ENCODE results near the gene KIF9. TPM values are rescaled to one million over a fixed set of nuclear protein-coding genes. Genes with fewer than 3 reads are reported as not detected.
"Not testable (repeated sequence)": the region's sequence is repeated elsewhere in the genome, so short reads cannot be mapped to it uniquely, and the experiment has no call there.

The KIF9 gene
- total RNA-seq, 4 donors from 2014 or later: 2.9 to 10.8 (median 8.0) TPM

GRCh38 chr3:47295322-47295721 is 12.7 kb upstream of the KIF9 start:
- TF ChIP-seq POLR2A (IDR thresholded peaks at IDR 0.05) (no peak), CTCF (IDR thresholded peaks at IDR 0.05 in 4 of 5, conservative IDR thresholded peaks at IDR 0.05 in 1 of 5) (no peak)
- in situ Hi-C loops (cut with MboI; ENCODE audit: low sequenced_read_pairs in 4 of 4): no loop called here
- intact Hi-C loops (cut with DNase I; ENCODE audit: low total_unique reads): no loop called here
- ATAC-seq (no peak), DNase-seq (no peak)
- Histone ChIP-seq H3K27ac (no peak overlapping the region), H3K27me3 (no peaks in the 10 kb centered on the region), H3K4me1 (peaks cover 0 to 19% of the 10 kb centered on the region in 2 donors), H3K4me3 (no peak overlapping the region), H3K36me3 (peaks cover 0 to under 1% of the 10 kb centered on the region in 2 donors), H3K9me3 (no peaks in the 10 kb centered on the region)

- Histone ChIP-seq H3K4me3 (no peak overlapping the region), H3K27me3 (no peaks in the 10 kb centered on the region), H3K4me1 (peaks cover 0 to 19% of the 10 kb centered on the region in 2 donors), H3K9me3 (no peaks in the 10 kb centered on the region), H3K27ac (no peak overlapping the region), H3K36me3 (peaks cover 0 to 10% of the 10 kb centered on the region in 2 donors)
- in situ Hi-C loops (cut with MboI; ENCODE audit: low sequenced_read_pairs in 4 of 4) (no loop called here), intact Hi-C loops (cut with DNase I; ENCODE audit: low total_unique reads) (no loop called here)
- no peak for ATAC-seq
- TF ChIP-seq POLR2A (IDR thresholded peaks at IDR 0.05) (no peak), CTCF (IDR thresholded peaks at IDR 0.05 in 4 of 5, conservative IDR thresholded peaks at IDR 0.05 in 1 of 5) (no peak)
- DNase-seq: no peak
Measured at GRCh38 chr3:47294392-47294791, 11.8 kb upstream of the KIF9 start.

GRCh38 chr3:47293822-47294221 is 11.2 kb upstream of the KIF9 start:
- Histone ChIP-seq H3K9me3 (no peaks in the 10 kb centered on the region), H3K36me3 (peaks cover 0 to 15% of the 10 kb centered on the region in 2 donors), H3K4me3 (no peak overlapping the region), H3K27ac (no peak overlapping the region), H3K4me1 (peaks cover 0 to 19% of the 10 kb centered on the region in 2 donors), H3K27me3 (no peaks in the 10 kb centered on the region)
- in situ Hi-C loops (cut with MboI; ENCODE audit: low sequenced_read_pairs in 4 of 4): no loop called here
- DNase-seq: no peak
- ATAC-seq: no peak
- intact Hi-C loops (cut with DNase I; ENCODE audit: low total_unique reads): no loop called here
- TF ChIP-seq CTCF (IDR thresholded peaks at IDR 0.05 in 4 of 5, conservative IDR thresholded peaks at IDR 0.05 in 1 of 5) (no peak), POLR2A (IDR thresholded peaks at IDR 0.05) (no peak)

GRCh38 chr3:47291754-47292420 is 9.3 kb upstream of the KIF9 start:
- H3K27me3 ChIP-seq; ATAC-seq; intact Hi-C loops (cut with DNase I; ENCODE audit: low total_unique reads); DNase-seq; in situ Hi-C loops (cut with MboI; ENCODE audit: low sequenced_read_pairs in 4 of 4); H3K27ac ChIP-seq; H3K4me3 ChIP-seq; H3K9me3 ChIP-seq: not testable (repeated sequence)
- peaks cover 0 to 19% of the 10 kb centered on the region in 2 donors for H3K4me1 ChIP-seq
- peaks cover 0 to 34% of the 10 kb centered on the region in 2 donors for H3K36me3 ChIP-seq

GRCh38 chr3:47291158-47291753 is 8.7 kb upstream of the KIF9 start:
- ATAC-seq (no peak), DNase-seq (no peak)
- intact Hi-C loops (cut with DNase I; ENCODE audit: low total_unique reads) (no loop called here), in situ Hi-C loops (cut with MboI; ENCODE audit: low sequenced_read_pairs in 4 of 4) (no loop called here)
- Histone ChIP-seq H3K9me3 (no peaks in the 10 kb centered on the region), H3K4me3 (no peak overlapping the region), H3K27me3 (no peaks in the 10 kb centered on the region), H3K4me1 (peaks cover 0 to 24% of the 10 kb centered on the region in 2 donors), H3K36me3 (peaks cover 0 to 34% of the 10 kb centered on the region in 2 donors), H3K27ac (no peak overlapping the region)
- TF ChIP-seq CTCF (IDR thresholded peaks at IDR 0.05 in 4 of 5, conservative IDR thresholded peaks at IDR 0.05 in 1 of 5) (no peak), POLR2A (IDR thresholded peaks at IDR 0.05) (no peak)
